Kidney capillary endothelial cell (primary cell): ENCODE results near the gene MALRD1.

Experiments used
- DNase-seq: peaks from one replicate; pipeline ENCODE4 v3.0.0-alpha.2; 2018; ENCODE audit warnings: low spot score

Gene MALRD1

DNA sequence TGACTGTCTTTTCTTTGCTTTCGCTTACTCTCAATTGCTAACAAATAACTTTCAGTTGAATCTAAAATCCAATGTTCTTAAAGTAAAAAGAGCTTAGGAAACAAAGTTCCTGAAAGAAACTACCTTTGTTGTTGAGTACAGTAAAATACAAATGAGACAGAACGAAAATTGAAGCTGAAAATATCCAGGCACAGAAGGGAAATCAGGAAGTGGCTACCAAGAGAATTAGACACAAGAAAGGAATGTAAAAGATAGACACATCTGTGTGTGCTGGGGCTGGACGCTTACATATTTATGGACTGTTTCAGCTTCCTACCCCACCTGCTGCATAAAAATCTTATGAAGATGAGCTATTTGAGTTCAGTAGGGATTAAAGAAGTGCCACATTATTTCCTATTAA is 606.0 kb downstream of the MALRD1 start:
- peak; percentile 38 for DNase-seq

- no peak for DNase-seq
Observed at GRCh38 chr10:19656420-19657042, 607.9 kb downstream of the MALRD1 start.

- no peak for DNase-seq
Observed at GRCh38 chr10:19658131-19658530, 609.5 kb downstream of the MALRD1 start.

DNA sequence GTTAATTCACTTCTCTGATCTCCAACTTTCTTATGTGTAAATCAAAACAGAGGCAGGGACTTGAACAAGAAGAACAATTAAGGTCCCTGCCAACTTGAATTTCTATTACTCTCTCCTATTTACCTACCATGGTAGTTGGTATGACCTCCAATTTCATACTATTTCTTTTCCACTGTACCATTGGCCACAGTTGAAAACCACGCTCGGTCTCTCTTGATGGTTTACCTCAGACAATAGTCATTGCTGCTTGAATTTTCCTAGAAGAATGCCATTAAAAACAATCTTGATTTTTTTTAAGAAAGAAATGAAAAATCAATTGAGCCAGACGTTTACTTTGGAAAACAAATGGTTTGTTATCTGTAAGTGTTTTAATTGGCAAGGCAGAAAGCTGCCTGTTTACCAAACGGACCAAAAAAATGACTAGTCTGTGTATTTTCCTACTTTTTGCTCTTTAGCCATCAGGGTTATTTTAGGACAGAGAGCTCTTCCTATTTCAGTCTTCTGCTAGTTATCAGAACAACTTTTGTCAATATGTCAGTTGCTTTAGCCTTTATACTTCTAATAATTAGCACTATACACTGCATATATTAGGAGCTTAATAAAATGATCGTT is 610.1 kb downstream of the MALRD1 start:
- DNase-seq, result no peak

- DNase-seq, result no peak
Observed at GRCh38 chr10:19659920-19660655, 611.5 kb downstream of the MALRD1 start.

DNA sequence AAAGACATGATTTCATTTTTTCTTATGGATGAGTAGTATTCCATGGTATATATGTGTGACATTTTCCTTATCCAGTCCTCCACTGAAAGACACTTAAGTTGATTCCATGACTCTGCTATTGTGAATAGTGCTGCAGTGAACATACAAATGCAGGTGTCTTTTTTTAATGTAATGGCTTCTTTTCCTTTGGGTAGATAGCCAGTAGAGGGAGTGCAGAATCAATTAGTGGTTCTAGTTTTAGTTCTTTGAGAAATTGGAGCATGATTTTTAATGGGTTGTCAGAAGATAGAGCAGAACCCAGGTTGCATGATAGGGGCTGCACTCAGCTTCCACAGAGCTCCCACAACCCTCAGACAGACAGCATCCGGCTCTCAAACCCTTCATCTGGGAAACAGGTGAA is 614.7 kb downstream of the MALRD1 start:
- DNase-seq, result no peak

DNA sequence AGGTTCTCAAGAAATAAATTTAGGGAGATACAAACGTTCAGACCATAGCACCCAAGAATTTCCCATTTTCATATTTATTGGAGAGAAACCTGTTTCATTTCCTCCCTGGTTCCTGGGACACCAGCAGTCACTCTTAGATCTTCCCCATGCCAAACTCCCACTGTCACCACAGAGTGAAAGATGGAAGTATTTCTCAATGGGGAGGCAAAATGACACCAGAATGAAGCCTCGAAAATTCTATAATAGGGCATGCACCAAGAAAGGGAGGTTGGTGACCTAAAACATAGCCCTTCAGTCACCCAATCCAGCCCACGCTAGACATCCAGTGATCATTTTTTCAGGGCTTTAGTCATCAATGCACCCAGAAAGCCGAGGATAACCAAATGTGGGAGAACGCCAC is 619.5 kb downstream of the MALRD1 start:
- DNase-seq, result no peak

- no peak for DNase-seq
Observed at GRCh38 chr10:19676063-19676462, 627.5 kb downstream of the MALRD1 start.

DNA sequence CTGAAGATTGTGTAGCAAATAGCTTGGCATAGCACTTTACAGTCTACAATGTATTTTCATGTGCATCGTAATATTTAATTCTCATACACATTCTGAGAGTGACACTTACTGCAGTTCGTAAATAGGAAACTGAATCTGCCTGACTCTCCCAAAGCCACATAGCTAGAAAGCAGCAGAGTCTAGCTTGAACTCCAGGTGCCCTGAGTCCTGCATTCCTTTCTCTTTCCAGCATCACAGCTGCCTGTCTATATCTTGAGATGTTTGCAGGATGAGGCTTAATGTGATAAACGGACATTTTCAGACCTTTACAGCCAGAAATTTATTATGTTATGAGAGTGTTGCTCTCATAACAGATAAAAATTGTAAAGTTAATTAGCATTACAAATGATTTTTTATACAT is 634.8 kb downstream of the MALRD1 start:
- no peak for DNase-seq

GRCh38 chr10:19683960-19684359 is 635.4 kb downstream of the MALRD1 start:
- no peak for DNase-seq

GRCh38 chr10:19688344-19688743 is 639.7 kb downstream of the MALRD1 start:
- no peak for DNase-seq

- DNase-seq, result no peak
Observed at GRCh38 chr10:19689231-19689630, 640.6 kb downstream of the MALRD1 start.

- DNase-seq, result no peak
Observed at GRCh38 chr10:19699299-19699698, 650.7 kb downstream of the MALRD1 start.

- no peak for DNase-seq
Observed at GRCh38 chr10:19701427-19702052, 652.9 kb downstream of the MALRD1 start.

DNA sequence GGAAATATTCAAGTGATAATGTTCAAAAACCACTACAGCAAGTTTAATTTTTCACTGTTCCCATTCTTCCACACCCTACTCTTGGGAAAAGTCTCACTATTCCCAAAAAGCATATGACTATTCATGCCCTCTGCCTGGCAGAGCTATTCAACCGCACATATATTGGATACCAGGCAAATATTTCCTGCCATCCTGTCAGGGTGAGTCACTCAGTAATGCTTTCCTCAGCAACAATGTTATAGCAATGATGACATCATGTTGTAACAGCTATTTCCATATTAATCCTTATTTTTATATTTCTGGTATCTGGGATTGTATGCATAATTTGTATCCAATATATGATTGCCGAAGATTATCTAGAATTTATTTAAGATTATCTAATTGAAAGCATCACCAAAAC is 653.6 kb downstream of the MALRD1 start:
- peak; percentile 56 for DNase-seq

- DNase-seq, result no peak
Observed at GRCh38 chr10:19704544-19704943, 655.9 kb downstream of the MALRD1 start.

- no peak for DNase-seq
Observed at GRCh38 chr10:19705250-19705649, 656.6 kb downstream of the MALRD1 start.

- no peak for DNase-seq
Observed at GRCh38 chr10:19706904-19707303, 658.3 kb downstream of the MALRD1 start.

DNA sequence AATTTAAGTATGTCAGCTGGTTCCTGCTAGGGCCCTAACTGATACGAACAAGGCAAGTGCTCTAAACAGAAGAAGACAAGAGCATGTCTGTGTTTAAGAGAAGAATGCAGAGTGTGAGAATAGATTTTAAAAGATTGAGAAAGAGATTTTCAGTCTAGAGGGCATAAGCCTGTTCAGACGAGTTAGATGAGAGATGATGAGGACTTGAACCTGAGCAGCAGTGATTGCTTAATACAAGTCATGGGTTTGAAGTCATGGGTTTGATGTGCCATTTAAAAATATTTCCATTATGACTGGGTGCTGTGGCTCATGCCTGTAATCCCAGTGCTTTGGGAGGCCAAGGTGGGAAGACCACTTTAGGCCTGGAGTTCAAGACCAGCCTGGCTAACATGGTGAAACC is 658.8 kb downstream of the MALRD1 start:
- no peak for DNase-seq

- DNase-seq, result no peak
Observed at GRCh38 chr10:19708031-19708430, 659.4 kb downstream of the MALRD1 start.

GRCh38 chr10:19710600-19710999 is 662.0 kb downstream of the MALRD1 start:
- DNase-seq, result no peak

DNA sequence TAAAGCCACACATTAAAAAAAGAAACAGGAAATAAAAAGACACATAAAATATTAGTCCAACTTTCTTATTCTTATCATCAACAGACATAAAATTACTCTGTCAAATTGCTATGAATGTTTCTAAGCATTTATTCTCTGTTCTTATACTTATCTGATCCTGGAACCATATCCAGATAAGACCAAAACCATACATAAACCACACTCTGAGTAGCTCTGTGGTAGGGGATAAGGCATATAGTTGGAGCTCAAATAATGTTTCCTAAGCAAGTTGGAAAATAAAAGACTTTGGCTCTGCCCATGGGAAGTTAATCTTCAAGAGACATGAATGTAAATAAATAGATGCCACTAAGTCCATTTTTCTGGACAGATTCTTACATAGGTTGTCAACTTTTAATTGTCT is 664.6 kb downstream of the MALRD1 start:
- DNase-seq, result no peak
